Iris pigment epithelial cell (primary cell): ENCODE measurements around the gene TMC5.
"Not testable (repeated sequence)": the region's sequence is repeated elsewhere in the genome, so short reads cannot be mapped to it uniquely, and the experiment has no call there.

Experiments
- DNase-seq: peaks from one replicate; pipeline ENCODE4 v3.0.0-alpha.2; 2011; ENCODE audit warnings: low read depth

Gene TMC5

GRCh38 chr16:19406891-19407491, 10.7 kb upstream of the TMC5 start:
- no peak for DNase-seq

GRCh38 chr16:19410435-19411171, 7.1 kb upstream of the TMC5 start:
- no peak for DNase-seq

GRCh38 chr16:19411298-19411697, 6.4 kb upstream of the TMC5 start:
- DNase-seq, result no peak

- DNase-seq, result not testable (repeated sequence)
Measured at GRCh38 chr16:19412055-19412454, 5.6 kb upstream of the TMC5 start.

GRCh38 chr16:19415461-19415860, 2.2 kb upstream of the TMC5 start:
- no peak for DNase-seq

- DNase-seq, result no peak
Measured at GRCh38 chr16:19415918-19416317, 1.8 kb upstream of the TMC5 start.

GRCh38 chr16:19418200-19418599, 517 bp downstream of the TMC5 start:
- DNase-seq, result no peak

GRCh38 chr16:19419698-19420075, 2.0 kb downstream of the TMC5 start:
- peak; percentile 15 for DNase-seq

- no peak for DNase-seq
Measured at GRCh38 chr16:19424478-19424877, 6.8 kb downstream of the TMC5 start.

- no peak for DNase-seq
Measured at GRCh38 chr16:19430345-19430744, 12.7 kb downstream of the TMC5 start.

- no peak for DNase-seq
Measured at GRCh38 chr16:19431636-19432340, 14.1 kb downstream of the TMC5 start.

GRCh38 chr16:19432429-19432828, 14.7 kb downstream of the TMC5 start:
- no peak for DNase-seq

GRCh38 chr16:19434584-19434983, 16.9 kb downstream of the TMC5 start:
- DNase-seq, result no peak

GRCh38 chr16:19436540-19436939, 18.9 kb downstream of the TMC5 start:
- DNase-seq, result no peak

GRCh38 chr16:19437280-19437679, 19.6 kb downstream of the TMC5 start:
- DNase-seq, result no peak

- no peak for DNase-seq
Measured at GRCh38 chr16:19438739-19439138, 21.1 kb downstream of the TMC5 start.

GRCh38 chr16:19439483-19439882, 21.8 kb downstream of the TMC5 start:
- no peak for DNase-seq

- DNase-seq, result no peak
Measured at GRCh38 chr16:19443659-19444058, 26.0 kb downstream of the TMC5 start.

- no peak for DNase-seq
Measured at GRCh38 chr16:19446300-19446846, 28.7 kb downstream of the TMC5 start.

- no peak for DNase-seq
Measured at GRCh38 chr16:19446886-19447285, 29.2 kb downstream of the TMC5 start.

- DNase-seq, result no peak
Measured at GRCh38 chr16:19450186-19450585, 32.5 kb downstream of the TMC5 start.

GRCh38 chr16:19458722-19459379, 41.2 kb downstream of the TMC5 start:
- DNase-seq, result no peak

- DNase-seq, result no peak
Measured at GRCh38 chr16:19460397-19460796, 42.7 kb downstream of the TMC5 start.
